Measurements from ENCODE around the gene ATM.
A peak's percentile ranks its signal among the peaks of the same experiment; 100 is the strongest.
"Not testable (repeated sequence)": the region's sequence is repeated elsewhere in the genome, so short reads cannot be mapped to it uniquely, and the experiment has no call there.

ATM gene

DNA sequence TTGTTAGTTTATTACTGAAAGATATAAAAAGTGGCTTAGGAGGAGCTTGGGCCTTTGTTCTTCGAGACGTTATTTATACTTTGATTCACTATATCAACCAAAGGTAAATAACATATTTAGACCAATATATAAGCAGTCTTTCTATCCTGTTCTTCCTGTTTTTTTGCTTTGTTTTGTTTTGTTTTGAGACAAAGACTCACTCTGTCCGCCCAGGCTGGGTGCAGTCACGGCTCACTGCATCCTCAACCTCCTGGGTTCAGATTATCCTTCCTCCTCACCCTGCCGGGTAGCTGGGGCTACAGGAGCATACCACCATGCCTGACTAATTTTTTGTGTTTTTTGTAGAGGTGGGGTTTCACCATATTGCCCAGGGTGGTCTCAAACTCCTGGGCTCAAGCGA is 66.8 kb downstream of the ATM start:
- no peak for DNase-seq

DNA sequence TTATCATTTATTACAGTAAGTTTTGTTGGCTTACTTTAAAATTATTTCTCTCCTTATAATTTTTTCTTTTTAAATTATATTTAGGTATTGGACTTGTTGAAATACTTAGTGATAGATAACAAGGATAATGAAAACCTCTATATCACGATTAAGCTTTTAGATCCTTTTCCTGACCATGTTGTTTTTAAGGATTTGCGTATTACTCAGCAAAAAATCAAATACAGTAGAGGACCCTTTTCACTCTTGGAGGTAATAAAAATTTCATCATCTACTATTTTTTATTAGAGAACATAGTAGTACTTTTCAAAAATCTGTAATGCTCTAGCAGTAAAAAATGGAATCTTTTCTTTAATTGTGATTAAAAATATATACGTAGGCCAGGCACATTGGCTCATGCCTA is 70.4 kb downstream of the ATM start:
- no peak for DNase-seq

DNA sequence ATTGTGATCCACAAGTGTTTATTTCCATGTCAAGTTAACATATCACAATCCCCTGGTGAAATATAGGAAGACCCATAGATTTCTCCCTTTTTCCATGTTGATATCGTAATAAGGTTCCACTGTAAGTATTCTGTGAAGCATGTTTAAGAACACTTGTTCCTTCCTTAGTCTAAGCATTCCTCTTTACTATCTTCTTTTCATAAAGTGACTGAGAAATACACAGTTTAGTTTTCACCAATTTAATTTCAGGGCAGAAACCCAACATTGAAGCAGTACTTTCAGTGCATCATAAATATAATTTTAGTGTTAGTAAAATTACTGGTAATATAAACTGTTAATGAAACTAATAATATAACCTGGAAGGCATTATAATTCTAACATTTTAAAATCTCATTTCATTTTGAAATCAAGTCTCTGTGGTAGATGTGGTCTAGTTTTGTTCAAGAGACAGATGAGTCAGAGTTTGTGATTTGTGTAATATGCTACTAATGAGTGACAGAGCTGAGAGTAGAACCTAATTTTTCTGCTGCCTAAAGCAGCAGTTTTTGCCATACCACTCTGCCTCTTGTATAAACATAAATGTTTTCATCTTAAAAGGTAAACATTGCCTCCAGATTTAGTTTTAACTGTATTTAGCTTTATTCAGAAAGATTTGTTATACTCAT is 79.4 kb downstream of the ATM start:
- DNase-seq = peak in 1 of 2 experiments; percentile 19

DNA sequence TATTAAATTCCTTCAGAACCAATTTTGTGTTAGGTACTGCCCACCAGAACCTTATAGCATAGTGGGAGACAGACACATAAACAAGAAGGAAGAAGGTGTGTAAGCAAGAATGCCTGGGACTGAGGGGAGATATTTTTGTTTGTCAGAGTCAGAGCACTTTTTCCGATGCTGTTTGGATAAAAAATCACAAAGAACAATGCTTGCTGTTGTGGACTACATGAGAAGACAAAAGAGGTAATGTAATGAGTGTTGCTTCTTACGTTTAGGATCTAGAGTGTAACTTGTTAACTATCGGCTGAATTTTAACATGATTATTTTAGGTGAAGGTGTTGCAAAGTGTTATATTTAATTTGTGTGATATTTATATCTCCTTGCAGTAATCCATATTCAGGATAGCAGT is 84.9 kb downstream of the ATM start:
- no peak for DNase-seq

DNA sequence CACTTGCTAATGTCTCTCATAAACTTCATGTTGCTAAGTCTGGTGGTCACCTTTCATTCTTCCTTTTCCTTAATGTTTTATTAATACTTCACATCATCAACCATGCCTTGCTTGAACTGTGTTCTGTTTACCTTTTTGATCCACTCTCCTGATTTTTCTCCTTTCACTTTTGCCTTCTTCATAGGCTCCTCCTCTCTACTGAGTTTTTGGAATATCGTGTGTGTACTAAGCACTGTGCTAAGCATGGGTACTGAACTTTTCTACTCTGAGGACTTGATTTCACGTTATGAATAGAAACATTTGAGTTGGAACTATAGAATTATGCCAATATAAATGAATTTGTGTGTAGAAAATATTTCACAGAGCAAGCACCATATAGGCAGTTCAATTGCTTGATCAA is 90.6 kb downstream of the ATM start:
- no peak for DNase-seq

DNA sequence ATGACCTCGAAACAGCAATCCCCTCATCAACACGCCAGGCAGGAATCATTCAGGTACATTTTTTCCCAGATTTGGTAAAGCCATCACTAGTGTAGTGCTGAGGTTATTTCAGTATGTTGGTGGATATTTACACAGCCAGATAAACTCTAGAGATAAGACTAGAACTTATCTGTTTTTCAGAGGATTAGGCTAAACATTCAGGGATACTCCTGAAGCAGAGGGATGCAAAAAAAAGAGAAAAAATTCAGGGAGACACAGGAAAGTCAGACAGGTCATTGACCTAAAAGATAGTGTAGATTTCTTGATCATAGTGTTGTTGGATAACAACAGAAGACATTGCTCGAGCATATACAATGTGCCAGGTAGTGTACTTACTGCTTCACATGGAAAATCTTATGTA is 93.2 kb downstream of the ATM start:
- no peak for DNase-seq

DNA sequence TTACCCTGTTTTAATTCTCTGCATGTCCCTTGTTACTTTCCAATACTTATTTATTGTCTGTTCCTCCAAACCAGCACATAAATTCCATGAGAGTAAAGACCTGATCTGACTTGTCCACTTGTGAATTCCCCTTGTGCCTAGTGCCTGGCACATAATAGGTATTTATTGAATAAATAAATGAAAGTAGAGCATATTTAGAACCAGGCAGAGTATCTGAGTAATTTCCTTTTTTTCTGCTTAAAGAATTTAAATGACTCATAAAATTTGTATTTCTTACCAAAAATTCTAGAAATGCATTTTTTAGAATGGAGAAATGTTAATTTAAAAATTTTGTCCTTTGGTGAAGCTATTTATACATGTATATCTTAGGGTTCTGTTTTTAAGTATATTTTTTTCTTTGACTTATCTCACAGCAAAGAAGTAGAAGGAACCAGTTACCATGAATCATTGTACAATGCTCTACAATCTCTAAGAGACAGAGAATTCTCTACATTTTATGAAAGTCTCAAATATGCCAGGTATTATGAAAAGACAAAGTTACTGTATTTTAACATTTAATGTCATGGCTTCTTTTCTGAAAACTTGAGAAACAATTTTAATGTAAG is 96.8 kb downstream of the ATM start:
- DNase-seq = no peak

DNA sequence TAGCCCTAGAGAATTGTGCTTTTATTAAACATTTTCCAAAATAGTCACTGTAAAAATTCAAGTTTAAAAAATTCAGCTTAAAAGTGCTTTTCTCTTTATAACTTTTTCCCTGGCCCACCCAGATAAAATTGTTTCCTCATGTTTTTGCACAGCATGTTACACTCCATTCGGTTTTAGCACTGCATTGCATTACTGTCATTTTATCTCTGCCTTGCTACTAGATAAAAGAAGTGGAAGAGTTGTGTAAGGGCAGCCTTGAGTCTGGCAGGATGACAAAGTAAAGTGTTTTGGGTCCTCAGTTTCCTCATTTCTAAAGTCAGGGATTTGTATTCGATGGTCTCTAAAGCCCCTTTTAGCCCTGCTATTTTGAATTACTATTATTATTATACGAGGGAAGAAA is 99.8 kb downstream of the ATM start:
- no peak for DNase-seq

DNA sequence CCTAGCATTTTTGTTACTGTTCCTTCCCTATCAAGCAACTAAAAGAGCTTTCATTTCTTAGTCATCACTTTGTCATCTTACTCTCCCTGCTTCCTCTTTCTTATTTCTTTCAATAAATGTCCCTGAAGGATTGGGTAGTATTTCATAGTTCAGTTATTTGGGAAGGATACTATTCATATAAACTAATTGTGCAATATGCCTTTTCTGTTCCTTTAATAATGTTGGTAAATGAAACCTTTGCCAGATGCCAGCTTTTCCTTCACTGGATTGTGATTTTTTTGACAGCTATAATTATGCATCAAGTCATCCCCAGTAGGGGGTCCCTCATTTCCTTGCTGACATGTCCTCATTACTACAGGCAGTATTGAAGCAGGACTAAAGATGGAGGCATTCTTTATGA is 101.7 kb downstream of the ATM start:
- DNase-seq = peak in 1 of 2 experiments; percentile 51

DNA sequence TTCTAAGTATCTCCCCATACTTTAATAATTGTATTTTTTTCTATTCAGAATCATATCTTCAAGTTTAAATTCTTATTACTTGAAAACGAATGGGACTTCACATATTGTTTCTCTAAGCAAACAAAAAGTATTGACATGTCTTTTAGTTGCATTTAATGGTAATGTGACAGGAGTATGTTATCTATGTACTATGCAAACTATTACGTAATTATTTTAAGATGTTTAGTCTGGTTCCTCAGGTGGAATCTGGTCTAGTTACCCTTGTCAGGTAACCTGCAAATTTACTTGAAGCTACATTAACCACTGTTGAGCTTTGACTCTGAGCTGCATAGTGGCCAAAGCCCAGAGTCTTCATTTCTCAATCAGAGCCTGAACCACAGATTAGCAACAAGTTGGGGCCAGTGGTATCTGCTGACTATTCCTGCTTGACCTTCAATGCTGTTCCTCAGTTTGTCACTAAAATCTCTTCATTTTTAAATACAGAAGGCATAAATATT is 110.6 kb downstream of the ATM start:
- DNase-seq = no peak

DNA sequence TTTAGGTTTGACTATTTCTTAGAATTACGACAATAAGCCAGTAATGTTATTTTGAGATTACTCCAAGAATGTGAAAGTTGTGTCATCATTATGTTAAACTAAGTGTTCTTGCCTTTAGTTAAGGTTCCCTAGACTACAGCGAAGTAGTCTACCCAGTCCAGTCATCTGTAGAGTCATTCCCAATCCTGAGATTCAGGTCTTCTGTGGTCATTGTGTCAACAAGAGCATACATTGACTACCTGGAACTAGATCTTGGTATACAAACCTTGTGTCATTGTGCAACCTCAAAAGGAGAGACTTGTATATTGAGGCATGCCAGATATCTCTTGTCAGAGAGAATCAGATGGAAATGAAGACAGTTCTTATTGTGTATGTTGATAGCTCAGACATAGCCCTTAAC is 115.9 kb downstream of the ATM start:
- DNase-seq = no peak

DNA sequence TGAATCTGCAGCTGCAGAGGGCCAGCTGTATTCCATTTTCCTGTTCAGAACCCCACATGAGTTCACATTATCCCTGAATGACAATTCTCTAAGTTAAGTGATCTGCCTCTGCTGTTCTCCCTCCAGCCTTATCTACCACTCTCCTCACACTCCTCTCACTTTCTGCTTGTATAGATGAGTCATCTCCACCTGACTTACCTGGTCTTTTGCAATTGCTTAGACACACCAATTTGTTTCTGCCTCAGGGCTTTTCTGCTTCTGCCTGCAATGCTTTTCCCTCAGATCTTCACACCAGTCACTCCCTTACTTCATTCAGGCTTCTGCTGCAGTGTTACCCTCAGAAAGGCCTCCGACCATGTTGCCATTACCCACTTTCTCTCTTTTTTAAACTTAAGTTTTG is 118.1 kb downstream of the ATM start:
- no peak for DNase-seq

DNA sequence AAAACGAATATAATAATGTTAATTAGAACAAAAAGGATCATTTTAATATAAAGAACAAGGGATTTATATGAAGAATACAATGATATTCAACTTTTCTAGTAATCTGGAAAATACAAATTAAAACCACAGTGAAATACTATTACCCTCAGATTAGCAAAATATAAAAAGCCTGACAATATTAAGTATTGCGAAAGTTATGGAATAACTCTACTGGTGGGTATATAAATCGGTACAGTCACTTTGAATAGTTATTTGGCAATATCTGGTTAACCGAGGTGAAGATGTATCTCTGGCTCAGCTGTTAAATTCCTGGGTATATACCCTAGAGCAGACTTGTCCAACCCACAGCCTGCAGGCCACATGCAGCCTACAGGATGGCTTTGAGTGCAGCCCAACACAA is 118.8 kb downstream of the ATM start:
- DNase-seq = no peak

DNA sequence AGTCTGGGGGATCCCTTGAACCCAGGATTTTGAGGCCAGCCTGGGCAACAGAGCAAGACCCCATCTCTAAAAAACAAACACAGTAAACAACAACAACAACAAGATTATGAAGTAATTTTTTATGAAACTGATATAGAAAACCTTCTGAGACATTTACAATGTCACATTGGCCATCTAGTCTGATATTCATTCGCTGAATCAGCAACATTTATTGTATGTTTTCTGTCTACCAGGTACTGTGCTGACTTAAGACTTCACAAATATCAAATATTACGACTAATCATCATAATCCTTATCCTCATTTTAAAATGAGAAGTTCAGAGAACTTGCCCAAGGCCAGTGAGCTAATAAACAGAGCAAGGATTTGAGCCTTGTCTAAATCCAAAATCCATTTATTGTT is 120.8 kb downstream of the ATM start:
- DNase-seq = no peak

DNA sequence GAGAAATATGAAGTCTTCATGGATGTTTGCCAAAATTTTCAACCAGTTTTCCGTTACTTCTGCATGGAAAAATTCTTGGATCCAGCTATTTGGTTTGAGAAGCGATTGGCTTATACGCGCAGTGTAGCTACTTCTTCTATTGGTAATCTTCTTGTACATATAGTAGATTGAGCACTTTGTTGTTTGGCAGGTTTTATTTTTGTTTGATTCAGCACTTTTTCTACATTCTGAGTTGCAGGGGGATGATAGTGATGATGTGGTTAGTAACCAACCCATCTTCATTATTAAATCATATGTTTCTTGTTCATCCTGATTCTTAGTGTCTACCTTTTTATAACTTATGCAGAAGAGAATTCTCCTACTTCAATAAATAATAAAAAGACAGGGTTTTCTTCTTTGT is 122.9 kb downstream of the ATM start:
- DNase-seq = no peak

DNA sequence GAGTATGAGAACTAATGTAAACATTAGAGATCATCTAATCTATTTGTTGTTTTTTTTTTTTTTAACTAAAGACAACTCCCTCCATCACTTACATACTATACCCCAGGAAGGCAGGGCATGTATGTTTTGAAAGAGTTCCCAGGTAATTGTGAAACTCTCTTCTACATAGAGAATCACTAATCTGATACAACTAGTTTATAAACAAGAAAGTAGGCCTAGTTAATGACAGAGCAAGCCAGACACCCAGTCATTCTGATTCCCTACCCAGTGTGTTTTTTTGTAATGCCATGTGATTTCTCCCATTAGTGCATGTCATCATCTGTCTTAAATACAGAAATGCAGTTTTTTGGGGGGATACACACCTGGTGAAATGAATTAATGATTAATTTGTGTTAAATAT is 123.6 kb downstream of the ATM start:
- no peak for DNase-seq

DNA sequence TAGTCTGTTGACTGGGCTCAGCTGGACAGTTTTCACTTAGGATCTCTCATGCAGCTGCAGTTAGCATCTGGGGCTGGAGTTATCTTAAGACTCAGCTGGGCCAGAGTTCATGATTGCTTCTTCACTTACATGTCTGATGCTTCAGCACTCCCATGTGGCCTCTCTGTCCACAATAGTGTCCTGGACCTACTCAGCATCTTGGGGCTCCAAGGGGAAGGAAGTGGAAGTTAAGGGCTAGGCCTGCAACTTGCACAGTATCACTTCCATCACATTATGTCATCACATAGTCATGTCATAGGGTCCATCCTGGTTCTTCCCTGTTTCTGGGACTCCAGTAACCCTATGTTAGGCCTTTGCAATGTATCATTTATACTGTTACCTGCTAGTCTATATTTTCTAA is 128.6 kb downstream of the ATM start:
- no peak for DNase-seq

DNA sequence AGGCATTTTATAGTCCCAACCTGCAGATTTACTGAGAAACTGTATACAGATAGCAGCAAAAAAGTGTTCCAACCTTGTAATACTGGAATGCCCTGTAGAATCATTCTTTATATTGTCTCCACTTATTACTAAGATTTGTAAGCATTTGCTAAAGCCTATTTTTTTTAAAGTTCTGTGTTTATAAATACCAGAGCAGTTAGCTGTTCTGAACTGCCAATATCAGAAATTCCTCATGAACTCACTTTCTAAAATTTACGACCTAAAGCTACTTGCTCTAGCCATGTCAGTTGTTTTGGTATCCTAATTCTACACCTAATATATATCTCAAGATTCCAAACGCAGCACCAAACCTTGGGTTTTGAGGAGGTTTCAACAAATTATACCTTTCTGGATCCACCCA is 141.3 kb downstream of the ATM start:
- DNase-seq = no peak

DNA sequence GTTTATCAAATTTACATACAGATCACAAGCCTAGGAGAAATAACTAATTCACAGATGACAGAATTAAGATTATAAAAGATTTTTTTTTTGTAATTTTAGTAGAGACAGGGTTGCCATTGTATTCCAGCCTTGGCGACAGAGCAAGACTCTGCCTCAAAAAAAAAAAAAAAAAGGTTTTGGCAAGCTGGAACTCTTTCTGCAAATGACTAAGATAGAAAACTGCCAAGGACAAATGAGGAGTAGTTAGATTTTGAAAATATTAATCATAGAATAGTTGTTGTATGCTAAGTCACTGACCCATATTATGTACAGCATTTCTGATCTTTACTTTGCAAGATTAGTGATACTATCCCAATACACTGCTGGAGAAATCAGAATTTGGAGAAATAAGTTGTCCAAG is 145.3 kb downstream of the ATM start:
- DNase-seq = no peak

DNA sequence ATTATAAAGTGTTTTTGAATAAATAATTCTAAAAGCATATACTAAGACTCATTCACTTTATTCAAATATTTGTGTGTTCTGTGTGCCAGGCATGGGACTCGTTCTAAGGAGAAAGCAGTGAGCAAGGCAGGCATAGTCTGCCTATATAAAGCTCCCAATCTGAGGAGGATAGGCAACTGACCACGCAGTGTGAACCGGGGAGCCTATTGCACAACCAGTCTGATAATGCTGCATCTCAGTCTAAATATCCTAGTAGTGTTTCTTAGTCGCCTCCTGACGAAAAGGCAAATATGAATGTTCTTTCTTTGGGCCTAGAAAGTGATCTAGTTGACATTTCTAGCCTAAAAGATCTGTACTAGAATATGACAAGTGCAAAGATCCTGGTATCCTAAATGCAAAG is 146.2 kb downstream of the ATM start:
- no peak for DNase-seq

DNA sequence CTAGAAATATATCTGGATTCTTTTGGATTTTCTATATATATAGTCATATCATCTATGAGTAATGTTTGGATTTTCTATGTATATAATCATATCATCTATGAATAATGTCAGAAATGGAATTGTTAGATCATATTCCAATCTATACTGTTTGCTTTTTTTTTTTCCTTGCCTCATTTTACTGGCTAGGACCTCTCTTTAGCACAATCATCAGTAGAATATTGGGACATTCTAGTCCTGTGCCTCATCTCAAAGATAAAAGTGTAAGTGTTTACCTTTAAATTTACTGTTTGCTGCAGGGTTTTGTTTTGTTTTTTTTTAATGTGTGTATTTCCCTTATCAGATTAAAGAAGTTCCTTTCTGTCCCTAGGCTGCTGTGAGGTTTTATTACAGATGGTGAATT is 147.4 kb downstream of the ATM start:
- DNase-seq = no peak

DNA sequence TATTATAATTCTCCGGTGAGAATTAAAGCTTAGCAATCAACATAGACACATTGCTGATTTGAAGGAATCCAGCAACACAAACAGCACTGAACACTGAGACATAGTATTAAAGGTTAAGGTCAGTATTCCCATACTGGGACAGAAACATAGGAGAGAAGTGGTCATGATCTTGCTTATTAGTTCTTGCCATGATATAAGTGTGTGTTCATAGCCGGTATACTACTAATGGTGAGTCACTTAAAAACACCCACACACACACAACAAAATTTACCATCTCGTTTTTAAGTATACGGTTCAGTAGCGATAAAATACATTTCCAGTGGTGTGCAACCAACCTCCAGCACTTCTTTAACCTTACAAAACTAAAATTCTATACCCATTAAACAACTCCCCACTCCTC is 148.1 kb downstream of the ATM start:
- DNase-seq = no peak

DNA sequence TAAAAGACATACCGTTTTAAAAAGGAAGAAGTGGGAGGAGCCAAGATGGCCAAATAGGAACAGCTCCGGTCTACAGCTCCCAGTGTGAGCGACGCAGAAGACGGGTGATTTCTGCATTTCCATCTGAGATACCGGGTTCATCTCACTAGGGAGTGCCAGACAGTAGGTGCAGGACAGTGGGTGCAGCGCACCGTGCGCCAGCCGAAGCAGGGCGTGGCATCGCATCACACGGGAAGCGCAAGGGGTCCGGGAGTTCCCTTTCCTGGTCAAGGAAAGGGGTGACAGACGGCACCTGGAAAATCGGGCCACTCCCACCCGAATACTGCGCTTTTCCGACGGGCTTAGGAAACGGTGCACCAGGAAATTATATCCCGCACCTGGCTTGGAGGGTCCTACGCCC is 150.6 kb downstream of the ATM start:
- not testable (repeated sequence) for DNase-seq

DNA sequence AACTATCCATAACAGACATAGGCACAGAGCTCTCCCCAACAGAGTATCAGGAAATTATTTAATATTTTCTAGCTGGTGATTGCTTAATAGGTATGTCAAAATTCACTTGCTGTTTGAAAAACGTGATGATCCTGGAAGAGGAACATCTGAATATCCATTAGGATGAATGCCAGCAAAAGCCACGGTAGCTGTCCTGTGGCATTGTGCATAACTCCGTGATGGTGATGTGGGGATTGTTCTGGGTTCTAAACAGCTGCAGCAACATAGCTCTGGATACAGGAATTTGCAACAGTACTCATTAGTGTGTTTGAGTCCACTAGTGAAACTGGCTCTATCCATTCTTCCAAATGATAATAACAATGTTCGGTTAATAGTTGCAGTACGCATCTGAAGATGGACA is 165.7 kb downstream of the ATM start:
- no peak for DNase-seq

DNA sequence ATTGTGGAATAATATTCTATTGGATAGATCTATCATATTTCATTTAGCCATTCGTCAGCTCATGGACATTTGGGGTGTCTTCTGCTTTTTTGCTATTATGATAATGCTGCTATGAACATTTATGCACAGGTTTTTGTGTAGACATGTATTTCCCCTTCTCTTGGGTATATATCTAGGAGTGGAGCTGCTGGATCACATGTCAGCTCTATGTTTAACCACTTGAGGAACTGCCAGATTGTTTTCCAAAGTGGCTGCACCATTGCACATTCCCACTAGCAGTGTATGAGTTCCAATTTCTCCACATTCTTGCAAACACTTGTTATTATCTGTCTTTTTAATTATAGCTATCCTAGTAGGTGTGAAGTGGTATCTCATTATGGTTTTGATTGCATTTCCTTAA is 169.5 kb downstream of the ATM start:
- DNase-seq = no peak

Data from SW 1271 (cell line).